ENCODE results near the gene SCNN1A.

The SCNN1A gene

GRCh38 chr12:6386491-6386890 is 11.1 kb upstream of the SCNN1A start:
- no peak for TF ChIP-seq CTCF (IDR thresholded peaks at IDR 0.05; ENCODE audit: control insufficient read depth, insufficient read depth, low read depth, low read length, missing control alignments)
- no peak for DNase-seq (ENCODE audit: low read depth)
- H3K4me3 ChIP-seq (ENCODE audit: control insufficient read depth, low read depth, low read length): no peak overlapping the region

- no peak overlapping the region for H3K4me3 ChIP-seq (ENCODE audit: control insufficient read depth, low read depth, low read length)
- TF ChIP-seq CTCF (IDR thresholded peaks at IDR 0.05; ENCODE audit: control insufficient read depth, insufficient read depth, low read depth, low read length, missing control alignments): no peak
- no peak for DNase-seq (ENCODE audit: low read depth)
These were observed 10.7 kb upstream of the SCNN1A start for GRCh38 chr12:6386038-6386437.

- H3K4me3 ChIP-seq (ENCODE audit: control insufficient read depth, low read depth, low read length): peak overlapping the region; percentile 75
- TF ChIP-seq CTCF (IDR thresholded peaks at IDR 0.05; ENCODE audit: control insufficient read depth, insufficient read depth, low read depth, low read length, missing control alignments): no peak
- no peak for DNase-seq (ENCODE audit: low read depth)
These were observed 9.4 kb upstream of the SCNN1A start for GRCh38 chr12:6384499-6385436.

GRCh38 chr12:6383572-6384498 is 8.5 kb upstream of the SCNN1A start, which contains the start of gene LTBR:
Gene LTBR, plus strand, starts transcription at chr12:6384162. Its CDS starts 197 bp downstream, at chr12:6384359.
- peak within 1 kb of the TSS; percentile 75 for H3K4me3 ChIP-seq (ENCODE audit: control insufficient read depth, low read depth, low read length)
- no peak for TF ChIP-seq CTCF (IDR thresholded peaks at IDR 0.05; ENCODE audit: control insufficient read depth, insufficient read depth, low read depth, low read length, missing control alignments)
- peak; percentile 63 for DNase-seq (ENCODE audit: low read depth)

- H3K4me3 ChIP-seq (ENCODE audit: control insufficient read depth, low read depth, low read length): no peak overlapping the region
- no peak for TF ChIP-seq CTCF (IDR thresholded peaks at IDR 0.05; ENCODE audit: control insufficient read depth, insufficient read depth, low read depth, low read length, missing control alignments)
- no peak for DNase-seq (ENCODE audit: low read depth)
These were observed 7.6 kb upstream of the SCNN1A start for GRCh38 chr12:6382982-6383381.

- no peak overlapping the region for H3K4me3 ChIP-seq (ENCODE audit: control insufficient read depth, low read depth, low read length)
- TF ChIP-seq CTCF (IDR thresholded peaks at IDR 0.05; ENCODE audit: control insufficient read depth, insufficient read depth, low read depth, low read length, missing control alignments): no peak
- DNase-seq (ENCODE audit: low read depth): no peak
These were observed 7.0 kb upstream of the SCNN1A start for GRCh38 chr12:6382371-6382770.

All from AG09309 (cell line).